ENCODE results near the gene CCDC137. TPM values are rescaled to one million over a fixed set of nuclear protein-coding genes. Genes with fewer than 3 reads are reported as not detected.
"Not testable (repeated sequence)": the region's sequence is repeated elsewhere in the genome, so short reads cannot be mapped to it uniquely, and the experiment has no call there.

Gene CCDC137
- polyA plus RNA-seq (ENCODE audit: insufficient read length): 16.8 TPM

GRCh38 chr17:81666342-81667191 is at the start of gene CCDC137, which contains the start of gene OXLD1:
Gene CCDC137 (plus strand): TSS chr17:81666737. CDS start chr17:81666767, 30 bp downstream.
Gene OXLD1 (minus strand): TSS chr17:81666605. CDS start chr17:81666577, 28 bp downstream.
- peak; percentile 95 for DNase-seq

GRCh38 chr17:81616877-81617276 is 49.7 kb upstream of the CCDC137 start:
- no peak for DNase-seq

GRCh38 chr17:81618307-81618706 is 48.2 kb upstream of the CCDC137 start:
- DNase-seq: not testable (repeated sequence)

GRCh38 chr17:81621494-81622130 is 44.9 kb upstream of the CCDC137 start:
- no peak for DNase-seq

GRCh38 chr17:81630274-81630673 is 36.3 kb upstream of the CCDC137 start:
- DNase-seq: no peak

- DNase-seq: no peak
These were observed 35.1 kb upstream of the CCDC137 start for GRCh38 chr17:81631482-81631881.

- DNase-seq: no peak
These were observed 31.1 kb upstream of the CCDC137 start for GRCh38 chr17:81635431-81635830.

GRCh38 chr17:81635973-81636504 is 30.5 kb upstream of the CCDC137 start:
- DNase-seq: no peak

- DNase-seq: peak; percentile 92
These were observed 29.8 kb upstream of the CCDC137 start, which contains the start of the genes NPLOC4 and TSPAN10 for GRCh38 chr17:81636505-81637288. Gene NPLOC4 (minus strand): TSS chr17:81637112. CDS start chr17:81636930, 182 bp downstream. Gene TSPAN10 (plus strand): TSS chr17:81637196. CDS start chr17:81642413, 5,217 bp downstream.

- no peak for DNase-seq
These were observed 27.9 kb upstream of the CCDC137 start for GRCh38 chr17:81638683-81639082.

- DNase-seq: no peak
These were observed 26.5 kb upstream of the CCDC137 start for GRCh38 chr17:81640011-81640410.

- no peak for DNase-seq
These were observed 24.6 kb upstream of the CCDC137 start for GRCh38 chr17:81641825-81642489.

- DNase-seq: no peak
These were observed 22.0 kb upstream of the CCDC137 start for GRCh38 chr17:81644496-81644895.

- DNase-seq: no peak
These were observed 21.3 kb upstream of the CCDC137 start for GRCh38 chr17:81644976-81645952.

- no peak for DNase-seq
These were observed 19.5 kb upstream of the CCDC137 start for GRCh38 chr17:81646869-81647600.

GRCh38 chr17:81647640-81648012 is 18.9 kb upstream of the CCDC137 start:
- no peak for DNase-seq

- DNase-seq: no peak
These were observed 18.4 kb upstream of the CCDC137 start for GRCh38 chr17:81648013-81648706.

- no peak for DNase-seq
These were observed 17.8 kb upstream of the CCDC137 start for GRCh38 chr17:81648707-81649085.

- no peak for DNase-seq
These were observed 15.6 kb upstream of the CCDC137 start for GRCh38 chr17:81650951-81651350.

All from hindlimb muscle (tissue), 1 donor.